Measurements from ENCODE around the gene ABCA13.

Gene ABCA13

DNA sequence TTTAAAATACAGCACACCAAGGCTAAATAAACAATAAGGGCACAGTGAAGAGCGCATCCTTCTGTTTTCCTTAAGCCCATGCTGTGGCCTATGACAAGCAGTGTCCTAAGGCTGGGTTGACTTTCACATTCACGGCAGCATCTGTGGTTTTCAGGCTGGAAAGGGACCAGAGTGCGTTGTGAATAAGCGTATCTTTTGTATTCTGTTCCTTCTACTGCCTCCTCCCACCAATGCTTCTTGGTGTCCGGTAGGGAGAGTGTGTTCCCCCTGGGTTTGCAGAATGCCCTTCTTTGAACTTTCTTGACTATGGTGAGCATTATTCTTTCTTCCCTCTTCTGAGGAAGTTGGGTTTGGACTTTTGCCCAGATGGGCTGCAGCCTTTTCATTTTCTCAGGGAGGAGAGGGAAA is 73.6 kb downstream of the ABCA13 start (continued):
- TF ChIP-seq, protein P1, sequence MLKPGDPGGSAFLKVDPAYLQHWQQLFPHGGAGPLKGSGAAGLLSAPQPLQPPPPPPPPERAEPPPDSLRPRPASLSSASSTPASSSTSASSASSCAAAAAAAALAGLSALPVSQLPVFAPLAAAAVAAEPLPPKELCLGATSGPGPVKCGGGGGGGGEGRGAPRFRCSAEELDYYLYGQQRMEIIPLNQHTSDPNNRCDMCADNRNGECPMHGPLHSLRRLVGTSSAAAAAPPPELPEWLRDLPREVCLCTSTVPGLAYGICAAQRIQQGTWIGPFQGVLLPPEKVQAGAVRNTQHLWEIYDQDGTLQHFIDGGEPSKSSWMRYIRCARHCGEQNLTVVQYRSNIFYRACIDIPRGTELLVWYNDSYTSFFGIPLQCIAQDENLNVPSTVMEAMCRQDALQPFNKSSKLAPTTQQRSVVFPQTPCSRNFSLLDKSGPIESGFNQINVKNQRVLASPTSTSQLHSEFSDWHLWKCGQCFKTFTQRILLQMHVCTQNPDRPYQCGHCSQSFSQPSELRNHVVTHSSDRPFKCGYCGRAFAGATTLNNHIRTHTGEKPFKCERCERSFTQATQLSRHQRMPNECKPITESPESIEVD (tag by site-specific recombination; IDR thresholded peaks at IDR 0.05), result no peak
- TF ChIP-seq ZXDB (tag by site-specific recombination; IDR thresholded peaks at IDR 0.05), result no peak
- TF ChIP-seq BCL11B (tag by site-specific recombination; IDR thresholded peaks at IDR 0.05; ENCODE audit: low read depth), result no peak
- TF ChIP-seq, protein P2, sequence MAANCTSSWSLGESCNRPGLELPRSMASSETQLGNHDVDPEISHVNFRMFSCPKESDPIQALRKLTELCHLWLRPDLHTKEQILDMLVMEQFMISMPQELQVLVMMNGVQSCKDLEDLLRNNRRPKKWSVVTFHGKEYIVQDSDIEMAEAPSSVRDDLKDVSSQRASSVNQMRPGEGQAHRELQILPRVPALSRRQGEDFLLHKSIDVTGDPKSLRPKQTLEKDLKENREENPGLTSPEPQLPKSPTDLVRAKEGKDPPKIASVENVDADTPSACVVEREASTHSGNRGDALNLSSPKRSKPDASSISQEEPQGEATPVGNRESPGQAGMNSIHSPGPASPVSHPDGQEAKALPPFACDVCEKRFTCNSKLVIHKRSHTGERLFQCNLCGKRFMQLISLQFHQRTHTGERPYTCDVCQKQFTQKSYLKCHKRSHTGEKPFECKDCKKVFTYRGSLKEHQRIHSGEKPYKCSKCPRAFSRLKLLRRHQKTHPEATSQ (tag by site-specific recombination; IDR thresholded peaks at IDR 0.05), result no peak
- TF ChIP-seq, protein P3, sequence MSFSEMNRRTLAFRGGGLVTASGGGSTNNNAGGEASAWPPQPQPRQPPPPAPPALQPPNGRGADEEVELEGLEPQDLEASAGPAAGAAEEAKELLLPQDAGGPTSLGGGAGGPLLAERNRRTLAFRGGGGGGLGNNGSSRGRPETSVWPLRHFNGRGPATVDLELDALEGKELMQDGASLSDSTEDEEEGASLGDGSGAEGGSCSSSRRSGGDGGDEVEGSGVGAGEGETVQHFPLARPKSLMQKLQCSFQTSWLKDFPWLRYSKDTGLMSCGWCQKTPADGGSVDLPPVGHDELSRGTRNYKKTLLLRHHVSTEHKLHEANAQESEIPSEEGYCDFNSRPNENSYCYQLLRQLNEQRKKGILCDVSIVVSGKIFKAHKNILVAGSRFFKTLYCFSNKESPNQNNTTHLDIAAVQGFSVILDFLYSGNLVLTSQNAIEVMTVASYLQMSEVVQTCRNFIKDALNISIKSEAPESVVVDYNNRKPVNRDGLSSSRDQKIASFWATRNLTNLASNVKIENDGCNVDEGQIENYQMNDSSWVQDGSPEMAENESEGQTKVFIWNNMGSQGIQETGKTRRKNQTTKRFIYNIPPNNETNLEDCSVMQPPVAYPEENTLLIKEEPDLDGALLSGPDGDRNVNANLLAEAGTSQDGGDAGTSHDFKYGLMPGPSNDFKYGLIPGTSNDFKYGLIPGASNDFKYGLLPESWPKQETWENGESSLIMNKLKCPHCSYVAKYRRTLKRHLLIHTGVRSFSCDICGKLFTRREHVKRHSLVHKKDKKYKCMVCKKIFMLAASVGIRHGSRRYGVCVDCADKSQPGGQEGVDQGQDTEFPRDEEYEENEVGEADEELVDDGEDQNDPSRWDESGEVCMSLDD (tag by site-specific recombination; IDR thresholded peaks at IDR 0.05), result no peak
- no peak for TF ChIP-seq ZFP41 (tag by site-specific recombination; IDR thresholded peaks at IDR 0.05; ENCODE audit: borderline replicate concordance)
- TF ChIP-seq, protein P4, sequence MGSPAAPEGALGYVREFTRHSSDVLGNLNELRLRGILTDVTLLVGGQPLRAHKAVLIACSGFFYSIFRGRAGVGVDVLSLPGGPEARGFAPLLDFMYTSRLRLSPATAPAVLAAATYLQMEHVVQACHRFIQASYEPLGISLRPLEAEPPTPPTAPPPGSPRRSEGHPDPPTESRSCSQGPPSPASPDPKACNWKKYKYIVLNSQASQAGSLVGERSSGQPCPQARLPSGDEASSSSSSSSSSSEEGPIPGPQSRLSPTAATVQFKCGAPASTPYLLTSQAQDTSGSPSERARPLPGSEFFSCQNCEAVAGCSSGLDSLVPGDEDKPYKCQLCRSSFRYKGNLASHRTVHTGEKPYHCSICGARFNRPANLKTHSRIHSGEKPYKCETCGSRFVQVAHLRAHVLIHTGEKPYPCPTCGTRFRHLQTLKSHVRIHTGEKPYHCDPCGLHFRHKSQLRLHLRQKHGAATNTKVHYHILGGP (tag by site-specific recombination; IDR thresholded peaks at IDR 0.05), result no peak
- TF ChIP-seq, protein P5, sequence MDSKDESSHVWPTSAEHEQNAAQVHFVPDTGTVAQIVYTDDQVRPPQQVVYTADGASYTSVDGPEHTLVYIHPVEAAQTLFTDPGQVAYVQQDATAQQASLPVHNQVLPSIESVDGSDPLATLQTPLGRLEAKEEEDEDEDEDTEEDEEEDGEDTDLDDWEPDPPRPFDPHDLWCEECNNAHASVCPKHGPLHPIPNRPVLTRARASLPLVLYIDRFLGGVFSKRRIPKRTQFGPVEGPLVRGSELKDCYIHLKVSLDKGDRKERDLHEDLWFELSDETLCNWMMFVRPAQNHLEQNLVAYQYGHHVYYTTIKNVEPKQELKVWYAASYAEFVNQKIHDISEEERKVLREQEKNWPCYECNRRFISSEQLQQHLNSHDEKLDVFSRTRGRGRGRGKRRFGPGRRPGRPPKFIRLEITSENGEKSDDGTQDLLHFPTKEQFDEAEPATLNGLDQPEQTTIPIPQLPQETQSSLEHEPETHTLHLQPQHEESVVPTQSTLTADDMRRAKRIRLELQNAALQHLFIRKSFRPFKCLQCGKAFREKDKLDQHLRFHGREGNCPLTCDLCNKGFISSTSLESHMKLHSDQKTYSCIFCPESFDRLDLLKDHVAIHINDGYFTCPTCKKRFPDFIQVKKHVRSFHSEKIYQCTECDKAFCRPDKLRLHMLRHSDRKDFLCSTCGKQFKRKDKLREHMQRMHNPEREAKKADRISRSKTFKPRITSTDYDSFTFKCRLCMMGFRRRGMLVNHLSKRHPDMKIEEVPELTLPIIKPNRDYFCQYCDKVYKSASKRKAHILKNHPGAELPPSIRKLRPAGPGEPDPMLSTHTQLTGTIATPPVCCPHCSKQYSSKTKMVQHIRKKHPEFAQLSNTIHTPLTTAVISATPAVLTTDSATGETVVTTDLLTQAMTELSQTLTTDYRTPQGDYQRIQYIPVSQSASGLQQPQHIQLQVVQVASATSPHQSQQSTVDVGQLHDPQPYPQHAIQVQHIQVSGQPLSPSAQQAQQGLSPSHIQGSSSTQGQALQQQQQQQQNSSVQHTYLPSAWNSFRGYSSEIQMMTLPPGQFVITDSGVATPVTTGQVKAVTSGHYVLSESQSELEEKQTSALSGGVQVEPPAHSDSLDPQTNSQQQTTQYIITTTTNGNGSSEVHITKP (tag by site-specific recombination; IDR thresholded peaks at IDR 0.05), result no peak

DNA sequence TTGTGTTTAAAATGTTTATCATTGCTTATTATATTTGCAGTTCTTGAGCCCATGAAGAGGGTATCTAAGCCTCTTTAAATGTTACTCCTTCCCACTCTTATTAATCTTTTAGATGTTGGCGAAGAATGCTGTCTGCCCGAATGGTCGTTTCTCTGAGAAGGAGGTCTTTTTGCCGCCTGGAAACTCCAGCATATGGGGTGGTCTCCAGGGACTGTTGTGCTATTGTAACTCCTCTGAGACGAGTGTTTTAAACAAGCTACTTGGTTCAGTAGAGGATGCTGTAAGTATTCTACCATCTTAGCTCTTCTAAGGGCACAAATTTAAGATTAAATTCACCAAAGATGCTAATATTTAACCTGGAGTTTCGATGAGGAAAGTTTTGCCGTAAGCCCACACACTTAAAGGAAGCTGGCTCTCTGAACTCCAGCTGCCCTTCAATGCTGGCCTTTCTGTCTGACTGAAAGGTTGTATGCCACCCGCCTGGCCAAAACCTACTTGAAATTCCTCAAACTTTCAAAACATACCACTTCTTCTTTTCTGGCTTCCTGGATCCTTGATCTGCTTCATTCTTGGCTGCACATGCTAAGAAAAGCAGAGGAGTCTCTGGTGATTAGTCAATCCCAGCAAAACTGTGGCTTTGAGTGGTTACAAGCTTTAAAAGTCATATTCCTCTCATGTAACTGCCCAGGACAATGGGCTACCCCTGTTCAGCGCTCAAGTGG is 74.7 kb downstream of the ABCA13 start:
- no peaks in the 10 kb centered on the region for H3K9me3 ChIP-seq (ENCODE audit: control insufficient read depth, insufficient read depth, low read depth, low read length)
- ChIA-PET POLR2A (no interaction called here), CTCF (interaction anchor here (1.1 kb wide), 1 partner anchor 9 kb away, joined by 4 read pairs; no protein-coding TSS in a partner anchor)
- TF ChIP-seq, protein P6, sequence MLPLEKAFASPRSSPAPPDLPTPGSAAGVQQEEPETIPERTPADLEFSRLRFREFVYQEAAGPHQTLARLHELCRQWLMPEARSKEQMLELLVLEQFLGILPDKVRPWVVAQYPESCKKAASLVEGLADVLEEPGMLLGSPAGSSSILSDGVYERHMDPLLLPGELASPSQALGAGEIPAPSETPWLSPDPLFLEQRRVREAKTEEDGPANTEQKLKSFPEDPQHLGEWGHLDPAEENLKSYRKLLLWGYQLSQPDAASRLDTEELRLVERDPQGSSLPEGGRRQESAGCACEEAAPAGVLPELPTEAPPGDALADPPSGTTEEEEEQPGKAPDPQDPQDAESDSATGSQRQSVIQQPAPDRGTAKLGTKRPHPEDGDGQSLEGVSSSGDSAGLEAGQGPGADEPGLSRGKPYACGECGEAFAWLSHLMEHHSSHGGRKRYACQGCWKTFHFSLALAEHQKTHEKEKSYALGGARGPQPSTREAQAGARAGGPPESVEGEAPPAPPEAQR (tag by site-specific recombination; IDR thresholded peaks at IDR 0.05), result no peak
- TF ChIP-seq EGR2 (tag by site-specific recombination; IDR thresholded peaks at IDR 0.05; ENCODE audit: low read depth) (no peak), ZNF670 (tag by site-specific recombination; IDR thresholded peaks at IDR 0.05; ENCODE audit: low read depth) (no peak), KLF8 (tag by site-specific recombination; IDR thresholded peaks at IDR 0.05) (no peak), ZNF132 (tag by site-specific recombination; IDR thresholded peaks at IDR 0.05; ENCODE audit: borderline replicate concordance) (no peak), ZNF610 (tag by site-specific recombination; IDR thresholded peaks at IDR 0.05; ENCODE audit: borderline replicate concordance) (no peak), ZNF530 (tag by site-specific recombination; IDR thresholded peaks at IDR 0.05; ENCODE audit: low read depth) (no peak), ZNF514 (tag by site-specific recombination; IDR thresholded peaks at IDR 0.05) (no peak), KLF10 (tag by site-specific recombination; IDR thresholded peaks at IDR 0.05) (no peak), ZNF292 (tag by site-specific recombination; IDR thresholded peaks at IDR 0.05; ENCODE audit: borderline replicate concordance, low read depth) (no peak)
- TF ChIP-seq, protein P7, sequence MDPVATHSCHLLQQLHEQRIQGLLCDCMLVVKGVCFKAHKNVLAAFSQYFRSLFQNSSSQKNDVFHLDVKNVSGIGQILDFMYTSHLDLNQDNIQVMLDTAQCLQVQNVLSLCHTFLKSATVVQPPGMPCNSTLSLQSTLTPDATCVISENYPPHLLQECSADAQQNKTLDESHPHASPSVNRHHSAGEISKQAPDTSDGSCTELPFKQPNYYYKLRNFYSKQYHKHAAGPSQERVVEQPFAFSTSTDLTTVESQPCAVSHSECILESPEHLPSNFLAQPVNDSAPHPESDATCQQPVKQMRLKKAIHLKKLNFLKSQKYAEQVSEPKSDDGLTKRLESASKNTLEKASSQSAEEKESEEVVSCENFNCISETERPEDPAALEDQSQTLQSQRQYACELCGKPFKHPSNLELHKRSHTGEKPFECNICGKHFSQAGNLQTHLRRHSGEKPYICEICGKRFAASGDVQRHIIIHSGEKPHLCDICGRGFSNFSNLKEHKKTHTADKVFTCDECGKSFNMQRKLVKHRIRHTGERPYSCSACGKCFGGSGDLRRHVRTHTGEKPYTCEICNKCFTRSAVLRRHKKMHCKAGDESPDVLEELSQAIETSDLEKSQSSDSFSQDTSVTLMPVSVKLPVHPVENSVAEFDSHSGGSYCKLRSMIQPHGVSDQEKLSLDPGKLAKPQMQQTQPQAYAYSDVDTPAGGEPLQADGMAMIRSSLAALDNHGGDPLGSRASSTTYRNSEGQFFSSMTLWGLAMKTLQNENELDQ (tag by site-specific recombination; IDR thresholded peaks at IDR 0.05; ENCODE audit: low read depth), result no peak

More for the DNA sequence above, 74.7 kb downstream of the ABCA13 start:
- no peak overlapping the region for H3K27ac ChIP-seq (ENCODE audit: extremely low read depth, low read depth, low read length)
- no peak overlapping the region for H3K4me3 ChIP-seq (ENCODE audit: low read depth, low read length)
- H3K4me1 ChIP-seq (ENCODE audit: control insufficient read depth, insufficient read depth, low read length), result no peaks in the 10 kb centered on the region
- no peaks in the 10 kb centered on the region for H3K36me3 ChIP-seq (ENCODE audit: control insufficient read depth in 2 of 2, insufficient read depth in 1 of 2, low read length in 2 of 2)
